Caco-2 (cell line): ENCODE data around the gene C16orf96. TPM values are rescaled to one million over a fixed set of nuclear protein-coding genes. Genes with fewer than 3 reads are reported as not detected.

Source experiments
- BruUV-seq: library from RNA; stranded (reverse); fragments of 400-500 nt; replicated peaks from 2 replicates; lab custom pipeline; 2021; lab: Mats Ljungman, UMichigan
- CTCF ChIA-PET: fragments of 300-600 bp; sonication (Branson Sonifier 250); formaldehyde crosslinking; loops from one replicate; lab custom pipeline; 2022; ENCODE audit warnings: antibody characterized with exemption; lab: Charles Lee
- POLR2A ChIA-PET: fragments of 300-600 bp; sonication (Branson Sonifier 250); formaldehyde crosslinking; loops from one replicate; lab custom pipeline; 2022; ENCODE audit warnings: antibody characterized with exemption; lab: Charles Lee
- DNase-seq, 2 experiments: peaks; one replicate each; pipeline versions ENCODE4 v3.0.0 to v3.0.0-alpha.2; 2020 to 2022
- H3K27me3 ChIP-seq: replicated peaks from 2 replicates; pipeline ENCODE4 v1.6.0; 2011; ENCODE audit warnings: low read length; ENCODE audit not compliant: control insufficient read depth, insufficient read depth
- H3K36me3 ChIP-seq: 2 replicates; pipeline ENCODE4 v1.5.1; 2011; ENCODE audit warnings: low read length; ENCODE audit not compliant: control insufficient read depth, insufficient read depth
- H3K4me1 ChIP-seq: fragments of 250-450 bp; sonication (Bioruptor Pico); 2 replicates; pipeline ENCODE4 v1.5.1; 2020; ENCODE audit warnings: mild to moderate bottlenecking
- H3K4me3 ChIP-seq: 2 replicates; pipeline ENCODE4 v1.5.1; 2011; ENCODE audit warnings: low read depth, mild to moderate bottlenecking, control low read depth, low read length
- H3K9me3 ChIP-seq: fragments of 250-450 bp; sonication (Bioruptor Pico); 2 replicates; pipeline ENCODE4 v1.5.1; 2020; ENCODE audit warnings: mild to moderate bottlenecking, moderate library complexity
- H3K27ac Mint-ChIP-seq: one replicate; pipeline ENCODE4 v1.8.0; 2022; ENCODE audit warnings: mixed read lengths; ENCODE audit not compliant: unreplicated experiment
- H3K27me3 Mint-ChIP-seq: one replicate; pipeline ENCODE4 v1.8.0; 2022; ENCODE audit warnings: mixed read lengths; ENCODE audit not compliant: insufficient read depth, unreplicated experiment
- H3K36me3 Mint-ChIP-seq: one replicate; pipeline ENCODE4 v1.8.0; 2022; ENCODE audit warnings: mild to moderate bottlenecking, mixed read lengths; ENCODE audit not compliant: insufficient read depth, unreplicated experiment
- H3K4me1 Mint-ChIP-seq: one replicate; pipeline ENCODE4 v1.8.0; 2022; ENCODE audit warnings: low read depth, mixed read lengths; ENCODE audit not compliant: unreplicated experiment
- H3K4me3 Mint-ChIP-seq: one replicate; pipeline ENCODE4 v1.8.0; 2022; ENCODE audit warnings: mild to moderate bottlenecking, moderate library complexity, mixed read lengths; ENCODE audit not compliant: unreplicated experiment
- H3K9me3 Mint-ChIP-seq: one replicate; pipeline ENCODE4 v1.8.0; 2022; ENCODE audit warnings: mixed read lengths; ENCODE audit not compliant: unreplicated experiment
- CTCF ChIP-seq, 2 experiments: fragments of 200-600 bp in 1 of 2; IDR thresholded peaks; 1 replicate in 1 of 2; 2 replicates in 1 of 2; pipeline versions ENCODE4 v1.5.1 to v1.8.0; 2011 to 2022; ENCODE audit warnings: antibody characterized with exemption in 1 of 2, control low read depth in 1 of 2, inconsistent platforms in 1 of 2, low read depth in 1 of 2, low read length in 1 of 2, mild to moderate bottlenecking in 1 of 2, moderate library complexity in 1 of 2; ENCODE audit not compliant: insufficient read depth in 1 of 2, severe bottlenecking in 1 of 2, unreplicated experiment in 1 of 2
- intact Hi-C: fragments of 100-400 bp; cut with micrococcal nuclease; formaldehyde crosslinking; loops from one replicate; pipeline ENCODE4 v1.10.0; 2022; ENCODE audit not compliant: unreplicated experiment
- total RNA-seq: library from RNA; stranded (reverse); gene quantifications from 2 replicates; pipeline ENCODE4 v1.2.3, GENCODE V29; 2022

The C16orf96 gene
- total RNA-seq, 1 experiment from 2014 or later: 0.11 TPM

DNA sequence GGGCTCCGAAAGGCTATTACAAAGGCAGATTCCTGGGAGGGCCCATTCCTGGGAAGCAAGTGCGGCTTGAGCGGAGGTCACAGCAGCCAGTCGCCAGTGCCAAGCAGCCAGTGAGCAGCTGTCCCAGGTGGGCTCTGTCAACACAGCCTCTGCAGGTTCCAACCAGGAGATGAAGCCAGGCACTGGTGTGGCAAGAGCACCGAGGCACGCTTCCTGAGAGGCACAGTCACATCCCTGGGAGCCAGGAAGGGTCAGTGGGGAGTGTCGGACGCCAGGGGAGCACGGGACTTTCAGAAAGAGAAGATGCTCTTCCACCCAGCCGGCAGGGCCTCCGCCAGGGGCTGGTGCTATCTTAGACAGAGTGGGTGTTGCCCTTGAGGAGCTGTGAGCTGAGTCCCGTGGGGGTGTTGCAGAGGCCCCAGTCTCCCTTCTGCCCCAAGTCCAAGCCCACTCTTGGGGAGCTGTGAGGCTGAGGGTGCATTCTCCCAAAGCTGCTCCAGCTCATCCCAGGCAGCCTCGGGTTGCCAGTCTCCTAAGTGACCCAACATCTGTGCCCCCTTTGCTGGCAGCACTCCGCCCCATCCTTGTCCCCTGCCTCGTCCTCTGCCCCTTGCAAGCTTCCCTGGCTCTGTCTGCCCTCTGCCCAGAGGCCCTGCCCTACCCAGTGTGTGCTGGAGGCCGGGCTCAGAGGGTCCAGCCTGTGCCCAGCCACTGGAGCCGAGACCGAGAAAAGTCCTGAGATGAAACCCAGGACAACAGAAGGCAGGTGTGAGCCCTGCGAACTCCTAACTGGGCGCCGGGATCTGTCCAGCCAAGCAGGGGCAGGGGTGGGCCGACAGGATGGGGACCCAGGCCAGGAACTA lies 51.9 kb downstream of the C16orf96 start:
- Histone ChIP-seq H3K27me3 (no peaks in the 10 kb centered on the region), H3K36me3 (no peaks in the 10 kb centered on the region; the same call in 1 of the 2 replicates), H3K9me3 (no peaks in the 10 kb centered on the region), H3K4me3 (no peak overlapping the region), H3K4me1 (peaks cover 11% of the 10 kb centered on the region)
- H3K4me3 Mint-ChIP-seq: no peak overlapping the region
- TF ChIP-seq CTCF (IDR thresholded peaks at IDR 0.05; ENCODE audit: insufficient read depth in 1 of 2, low read depth in 1 of 2, low read length in 1 of 2, severe bottlenecking in 1 of 2, unreplicated experiment in 1 of 2): no peak
- ChIA-PET CTCF (no interaction called here), POLR2A (interaction anchor here (0.6 kb wide), 1 partner anchor 57 kb away, joined by 3 read pairs; no protein-coding TSS in a partner anchor)
- H3K27me3 Mint-ChIP-seq: no peaks in the 10 kb centered on the region
- no peak overlapping the region for H3K27ac Mint-ChIP-seq
- no peaks in the 10 kb centered on the region for H3K4me1 Mint-ChIP-seq
- no TSS peak for BruUV-seq
- H3K36me3 Mint-ChIP-seq: peaks cover 17% of the 10 kb centered on the region
- intact Hi-C loops: no loop called here
- no peaks in the 10 kb centered on the region for H3K9me3 Mint-ChIP-seq
- no peak for DNase-seq

- CTCF ChIA-PET: no interaction called here
- H3K36me3 ChIP-seq: no peaks in the 10 kb centered on the region; the same call in 1 of the 2 replicates
- peaks cover 17% of the 10 kb centered on the region for H3K4me1 ChIP-seq
- no peaks in the 10 kb centered on the region for H3K4me1 Mint-ChIP-seq
- H3K4me3 ChIP-seq: no peak overlapping the region
- H3K27ac Mint-ChIP-seq: no peak overlapping the region
- no peaks in the 10 kb centered on the region for H3K27me3 ChIP-seq
- H3K4me3 Mint-ChIP-seq: no peak overlapping the region
- BruUV-seq: no TSS peak
- H3K9me3 Mint-ChIP-seq: no peaks in the 10 kb centered on the region
- POLR2A ChIA-PET: no interaction called here
- no peak for DNase-seq
- H3K9me3 ChIP-seq: no peaks in the 10 kb centered on the region
- no peak for TF ChIP-seq CTCF (IDR thresholded peaks at IDR 0.05; ENCODE audit: insufficient read depth in 1 of 2, low read depth in 1 of 2, low read length in 1 of 2, severe bottlenecking in 1 of 2, unreplicated experiment in 1 of 2)
- peaks cover 19% of the 10 kb centered on the region for H3K36me3 Mint-ChIP-seq
- no peaks in the 10 kb centered on the region for H3K27me3 Mint-ChIP-seq
- intact Hi-C loops: no loop called here
Observed at GRCh38 chr16:4608704-4608980, 52.5 kb downstream of the C16orf96 start.

GRCh38 chr16:4609200-4610010 lies 53.3 kb downstream of the C16orf96 start:
- no peak overlapping the region for H3K4me3 Mint-ChIP-seq
- no TSS peak for BruUV-seq
- H3K36me3 Mint-ChIP-seq: peaks cover 20% of the 10 kb centered on the region
- intact Hi-C loops: loop anchor here (5.0 kb wide), 1 partner anchor 182 kb away; the partner anchor contains the start of gene DNAJA3
- H3K27ac Mint-ChIP-seq: no peak overlapping the region
- ChIA-PET CTCF (no interaction called here), POLR2A (no interaction called here)
- DNase-seq: no peak
- no peaks in the 10 kb centered on the region; the same call in 1 of the 2 replicates for H3K36me3 ChIP-seq
- no peaks in the 10 kb centered on the region for H3K4me1 Mint-ChIP-seq
- no peaks in the 10 kb centered on the region for H3K9me3 Mint-ChIP-seq
- H3K4me3 ChIP-seq: no peak overlapping the region
- H3K9me3 ChIP-seq: no peaks in the 10 kb centered on the region
- no peaks in the 10 kb centered on the region for H3K27me3 ChIP-seq
- H3K27me3 Mint-ChIP-seq: no peaks in the 10 kb centered on the region
- H3K4me1 ChIP-seq: peaks cover 18% of the 10 kb centered on the region
- TF ChIP-seq CTCF (IDR thresholded peaks at IDR 0.05; ENCODE audit: insufficient read depth in 1 of 2, low read depth in 1 of 2, low read length in 1 of 2, severe bottlenecking in 1 of 2, unreplicated experiment in 1 of 2): no peak
